IMR-90 (cell line): ENCODE data around the gene DNAJC30. TPM values are rescaled to one million over a fixed set of nuclear protein-coding genes. Genes with fewer than 3 reads are reported as not detected.

Experiments used
- ATAC-seq: fragments of 200-7000 bp; cut with Tn5 transposase; 2 replicates; pipeline ENCODE4 v1.9.1; 2020; ENCODE audit warnings: low read depth, mild to moderate bottlenecking, moderate library complexity
- BruUV-seq: library from RNA; stranded (reverse); fragments of 400-500 nt; replicated peaks from 2 replicates; lab custom pipeline; 2021; lab: Mats Ljungman, UMichigan
- CTCF ChIA-PET: fragments of 300-600 bp; formaldehyde crosslinking; extraction: SDS; loops from one replicate; lab custom pipeline; 2021; ENCODE audit warnings: antibody characterized with exemption; lab: Yijun Ruan, JAX
- POLR2A ChIA-PET: fragments of 300-600 bp; sonication (Branson Sonifier 250); formaldehyde crosslinking; loops from one replicate; lab custom pipeline; 2022; ENCODE audit warnings: antibody characterized with exemption; ENCODE audit not compliant: unreplicated experiment; lab: Charles Lee
- DNase-seq: peaks from one replicate; pipeline ENCODE4 v3.0.0; 2013
- H2AFZ ChIP-seq: replicated peaks from 2 replicates; pipeline ENCODE3; 2013; ENCODE audit warnings: low read length, mild to moderate bottlenecking; ENCODE audit not compliant: poor library complexity
- H2AK5ac ChIP-seq: 2 replicates; pipeline ENCODE4 v1.6.1; 2013; ENCODE audit warnings: low read depth, low read length, inconsistent platforms
- H2AK9ac ChIP-seq: replicated peaks from 2 replicates; pipeline ENCODE3; 2013; ENCODE audit warnings: mild to moderate bottlenecking, low read depth, low read length, moderate library complexity; ENCODE audit not compliant: poor library complexity
- H2BK120ac ChIP-seq: 2 replicates; pipeline ENCODE4 v1.6.1; 2013; ENCODE audit warnings: low read depth, low read length, inconsistent platforms
- H2BK15ac ChIP-seq: 3 replicates; pipeline ENCODE4 v1.6.1; 2013; ENCODE audit warnings: low read depth, low read length, inconsistent platforms
- H2BK20ac ChIP-seq: 2 replicates; pipeline ENCODE4 v1.6.1; 2013; ENCODE audit warnings: low read depth, mild to moderate bottlenecking, inconsistent platforms, low read length, moderate library complexity
- H2BK5ac ChIP-seq: 2 replicates; pipeline ENCODE4 v1.6.1; 2013; ENCODE audit warnings: mild to moderate bottlenecking, low read depth, low read length, inconsistent platforms; ENCODE audit not compliant: poor library complexity, severe bottlenecking
- H3K14ac ChIP-seq: replicated peaks from 2 replicates; pipeline ENCODE4 v1.6.1; 2013; ENCODE audit warnings: low read depth, low read length, inconsistent platforms
- H3K18ac ChIP-seq: 2 replicates; pipeline ENCODE4 v1.6.1; 2013; ENCODE audit warnings: low read depth, low read length, control low read depth
- H3K23ac ChIP-seq: 2 replicates; pipeline ENCODE4 v1.6.1; 2013; ENCODE audit warnings: low read depth, low read length, inconsistent platforms
- H3K27ac ChIP-seq: 2 replicates; pipeline ENCODE4 v1.5.1; 2013; ENCODE audit warnings: mild to moderate bottlenecking, control low read depth, low read length; ENCODE audit not compliant: insufficient read depth
- H3K27me3 ChIP-seq: 2 replicates; pipeline ENCODE4 v1.6.1; 2013; ENCODE audit warnings: low read length; ENCODE audit not compliant: control insufficient read depth, insufficient read depth
- H3K36me3 ChIP-seq: 2 replicates; pipeline ENCODE4 v1.6.1; 2013; ENCODE audit warnings: low read length, mixed read lengths; ENCODE audit not compliant: control insufficient read depth, insufficient read depth
- H3K4ac ChIP-seq: 2 replicates; pipeline ENCODE4 v1.6.1; 2013; ENCODE audit warnings: low read depth, low read length, inconsistent platforms
- H3K4me1 ChIP-seq: 2 replicates; pipeline ENCODE4 v1.6.1; 2013; ENCODE audit warnings: low read length, mixed read lengths; ENCODE audit not compliant: control insufficient read depth, insufficient read depth
- H3K4me2 ChIP-seq: 2 replicates; pipeline ENCODE4 v1.6.1; 2013; ENCODE audit warnings: low read depth, mild to moderate bottlenecking, control low read depth, low read length, moderate library complexity
- H3K4me3 ChIP-seq: 2 replicates; pipeline ENCODE4 v1.5.1; 2013; ENCODE audit warnings: low read depth, mild to moderate bottlenecking, control low read depth, low read length, moderate library complexity; ENCODE audit not compliant: insufficient read depth
- H3K56ac ChIP-seq: 2 replicates; pipeline ENCODE4 v1.6.1; 2013; ENCODE audit warnings: low read length, inconsistent platforms; ENCODE audit not compliant: insufficient read depth; ENCODE audit errors: extremely low read depth
- H3K79me1 ChIP-seq, 2 experiments: 2 replicates each; pipeline ENCODE4 v1.6.1; 2013; ENCODE audit warnings: low read length in 2 of 2, inconsistent platforms in 1 of 2, low read depth in 1 of 2
- H3K9ac ChIP-seq: 2 replicates; pipeline ENCODE4 v1.6.1; 2013; ENCODE audit warnings: low read depth, low read length, control low read depth
- H3K9me1 ChIP-seq: 2 replicates; pipeline ENCODE4 v1.6.1; 2013; ENCODE audit warnings: low read length, inconsistent platforms; ENCODE audit not compliant: insufficient read depth
- H3K9me3 ChIP-seq: 2 replicates; pipeline ENCODE4 v1.6.1; 2013; ENCODE audit warnings: low read length; ENCODE audit not compliant: control insufficient read depth, insufficient read depth
- H4K20me1 ChIP-seq: 2 replicates; pipeline ENCODE4 v1.6.1; 2013; ENCODE audit warnings: low read length, inconsistent platforms; ENCODE audit not compliant: insufficient read depth
- H4K5ac ChIP-seq: 2 replicates; pipeline ENCODE4 v1.6.1; 2013; ENCODE audit warnings: mild to moderate bottlenecking, low read depth, low read length, control low read depth
- H4K8ac ChIP-seq, 2 experiments: 2 replicates each; pipeline ENCODE4 v1.6.1; 2013; ENCODE audit warnings: low read depth in 2 of 2, low read length in 2 of 2, control low read depth in 1 of 2, inconsistent platforms in 1 of 2
- H4K91ac ChIP-seq: 2 replicates; pipeline ENCODE4 v1.6.1; 2013; ENCODE audit warnings: low read depth, low read length, inconsistent platforms; ENCODE audit not compliant: insufficient read depth
- BHLHE40 ChIP-seq: fragments of 150-350 bp; IDR thresholded peaks from 2 replicates; pipeline ENCODE4 v1.6.1; 2016; ENCODE audit warnings: mild to moderate bottlenecking, low read depth, low read length
- CEBPB ChIP-seq: IDR thresholded peaks from 2 replicates; pipeline ENCODE4 v1.6.1; 2012; ENCODE audit warnings: low read depth, low read length, improper control_type of control experiment
- CHD1 ChIP-seq: IDR thresholded peaks from 2 replicates; pipeline ENCODE4 v1.6.1; 2012; ENCODE audit warnings: low read depth, low read length, improper control_type of control experiment
- CTCF ChIP-seq: conservative IDR thresholded peaks from 2 replicates; pipeline ENCODE4 v1.5.1; 2012; ENCODE audit warnings: mild to moderate bottlenecking, low read depth, low read length, improper control_type of control experiment
- ELK1 ChIP-seq: fragments of 150-350 bp; IDR thresholded peaks from 2 replicates; pipeline ENCODE4 v1.6.1; 2016; ENCODE audit warnings: low read depth, mild to moderate bottlenecking, low read length, moderate library complexity, borderline replicate concordance
- MAZ ChIP-seq: IDR thresholded peaks from 2 replicates; pipeline ENCODE4 v1.6.1; 2012; ENCODE audit warnings: low read depth, mild to moderate bottlenecking, low read length, improper control_type of control experiment, moderate library complexity, borderline replicate concordance
- MXI1 ChIP-seq: IDR thresholded peaks from 2 replicates; pipeline ENCODE4 v1.6.1; 2012; ENCODE audit warnings: low read depth, mild to moderate bottlenecking, low read length, moderate library complexity, borderline replicate concordance
- RAD21 ChIP-seq: IDR thresholded peaks from 2 replicates; pipeline ENCODE4 v1.6.1; 2012; ENCODE audit warnings: low read length, improper control_type of control experiment
- RCOR1 ChIP-seq: IDR thresholded peaks from 2 replicates; pipeline ENCODE4 v1.6.1; 2012; ENCODE audit warnings: mild to moderate bottlenecking, low read length, improper control_type of control experiment; ENCODE audit not compliant: insufficient replicate concordance
- SMC3 ChIP-seq: fragments of 150-350 bp; IDR thresholded peaks from 2 replicates; pipeline ENCODE4 v1.6.1; 2016; ENCODE audit warnings: low read depth, mild to moderate bottlenecking, antibody characterized with exemption, low read length, moderate library complexity
- USF2 ChIP-seq: fragments of 150-350 bp; IDR thresholded peaks from 2 replicates; pipeline ENCODE4 v1.6.1; 2017; ENCODE audit warnings: mild to moderate bottlenecking, antibody characterized with exemption, low read length, low read depth
- WGBS, 2 experiments: methylation state at CpG; one replicate each; pipeline versions ENCODE4 v1.1.5 to v1.1.7; 2013; ENCODE audit warnings: missing lambda C conversion rate in 2 of 2; ENCODE audit not compliant: insufficient read length in 1 of 2; ENCODE audit errors: extremely low coverage in 2 of 2; 5-methylcytosine and 5-hydroxymethylcytosine counted together
- dilution Hi-C: fragments of 300-500 bp; cut with HindIII; formaldehyde crosslinking; loops from one replicate; pipeline ENCODE4 v1.14.3; 2018; ENCODE audit warnings: low sequenced_read_pairs; ENCODE audit not compliant: unreplicated experiment
- in situ Hi-C: fragments of 300-500 bp; cut with MboI; formaldehyde crosslinking; loops from 3 replicates; pipeline ENCODE4 v1.14.3; 2019; ENCODE audit warnings: low sequenced_read_pairs, inconsistent platforms, mixed read lengths
- intact Hi-C: fragments of 100-400 bp; cut with micrococcal nuclease; formaldehyde crosslinking; loops from 2 replicates; pipeline ENCODE4 v1.10.0; 2022
- polyA plus RNA-seq, 3 experiments: library from polyadenylated mRNA; depleted of rRNA; stranded (reverse); fragments of >200 nt; gene quantifications; 2 replicates each; pipeline ENCODE4 v1.2.3, GENCODE V29; 2012; ENCODE audit warnings: low replicate concordance in 1 of 3
- total RNA-seq: library from RNA; depleted of rRNA; stranded (reverse); fragments of >200 nt; gene quantifications from 2 replicates; pipeline ENCODE4 v1.2.3, GENCODE V29; 2012

The DNAJC30 gene
- total and polyA plus RNA-seq, 2 of the 4 experiments (the other 2 are of a cell fraction): 1.6 to 9.0 TPM

GRCh38 chr7:73669858-73670385 is 13.3 kb downstream of the DNAJC30 start:
- Histone ChIP-seq H3K27ac (no peak overlapping the region), H3K4me2 (no peak overlapping the region), H4K5ac (no peak overlapping the region), H2AFZ (no peak overlapping the region), H3K36me3 (peaks cover 8% of the 10 kb centered on the region; the same call in 1 of the 2 replicates), H3K56ac (no peak overlapping the region), H3K18ac (no peak overlapping the region), H3K9me3 (no peaks in the 10 kb centered on the region), H3K9me1 (0 out of 2 replicates have a peak, but pooled peaks cover 2% of the 10 kb centered on the region), H4K91ac (no peak overlapping the region), H2BK120ac (no peak overlapping the region), H3K23ac (no peak overlapping the region), H2BK5ac (no peak overlapping the region), H3K4me1 (no peaks in the 10 kb centered on the region; the same call in 1 of the 2 replicates), H2BK15ac (no peak overlapping the region), H3K4me3 (no peak overlapping the region), H3K79me1 (peaks cover 0 to 9% of the 10 kb centered on the region in 2 experiments; a peak in 1 of 4 replicates), H2BK20ac (no peak overlapping the region), H3K4ac (no peak overlapping the region), H3K9ac (no peak overlapping the region), H3K14ac (no peak overlapping the region), H2AK9ac (no peak overlapping the region), H4K8ac (no peak overlapping the region), H2AK5ac (no peak overlapping the region), H4K20me1 (0 out of 2 replicates have a peak, but pooled peaks cover 4% of the 10 kb centered on the region), H3K27me3 (no peaks in the 10 kb centered on the region)
- in situ Hi-C loops: no loop called here
- CTCF ChIA-PET: no interaction called here
- intact Hi-C loops: loop anchor here (5.0 kb wide), 3 partner anchors 43 to 148 kb away; partner anchors contain the start of genes BAZ1B and STX1A
- POLR2A ChIA-PET: no interaction called here
- TF ChIP-seq CTCF (no peak), RCOR1 (no peak), MAZ (no peak), RAD21 (no peak), CEBPB (no peak), CHD1 (no peak), BHLHE40 (no peak), USF2 (no peak), ELK1 (no peak), MXI1 (no peak), SMC3 (no peak)
- no TSS peak for BruUV-seq
- dilution Hi-C loops: no loop called here
- ATAC-seq (no peak), DNase-seq (no peak)
- 89% methylated on average over 3 of the region's 12 CpGs; no CpG with 5 or more reads in 1 of the 2 experiments for WGBS, 2 experiments
